Heart left ventricle (tissue), 13 donors: ENCODE measurements around the gene GCM1.

Source experiments
- CTCF ChIP-seq, 12 donors: fragments of 200-600 bp; sonication (generic) in 4 of 12; IDR thresholded peaks; one replicate each; pipeline versions ENCODE4 v1.5.0 to v1.8.0; 2018 to 2022; ENCODE audit warnings: antibody characterized with exemption in 12 of 12, mild to moderate bottlenecking in 5 of 12
- POLR2A ChIP-seq, 2 donors: fragments of 450-650 bp; IDR thresholded peaks; one replicate each; pipeline ENCODE4 v1.6.1; 2017; ENCODE audit warnings: antibody characterized with exemption in 2 of 2, mild to moderate bottlenecking in 2 of 2, moderate library complexity in 2 of 2
- donor health status: ischemic (EF 13 %, LVEDD 7.1; RV severe dilation, severe dysfunction).
- donor health status: DM: no; HTN: yes; CAD: no.
- donor health status: DM: no; HTN: no; CAD: no.
- donor health status: ischemic (EF 25% LVEDD 6.9; RV normal size, moderate dysfunction).
- donor health status: ischemic (EF 25% LVEDD 5.7; RV mildly dilated, moderate dysfunction).
- donor health status: ischemic (EF 35%, LVEDD 5.7; RV mildly dilated, moderate dysfunction).
- donor health status: nonischemic (EF 11% LVEDD 7.7; RV severe dilation, severe dysfunction).
- donor health status: DM: yes; HTN: yes; CAD: no.
- donor health status: PGD.
- donor health status: ischemic (EF 29% LVEDD 5.4; RV normal size, mild dysfunction).
- donor health status: nonischemic (EF 23%, LVEDD 6.1; RV moderate dilation, normal function).

GRCh38 chr6:53090576-53090975, 58.1 kb downstream of the GCM1 start:
- TF ChIP-seq CTCF (IDR thresholded peaks at IDR 0.05) (no peak), POLR2A (IDR thresholded peaks at IDR 0.05) (no peak)
